GM12872 (cell line): ENCODE measurements around the gene SFMBT2.

Experiments used
- CTCF ChIP-seq: IDR thresholded peaks from 3 replicates; pipeline ENCODE4 v1.5.1; 2011; ENCODE audit warnings: low read depth, mild to moderate bottlenecking, low read length, moderate library complexity; ENCODE audit not compliant: insufficient read depth

SFMBT2 gene

GRCh38 chr10:7370511-7370910 is 40.3 kb downstream of the SFMBT2 start:
- TF ChIP-seq CTCF, result no peak

- no peak for TF ChIP-seq CTCF
Measured at GRCh38 chr10:7365027-7365745, 45.6 kb downstream of the SFMBT2 start.

GRCh38 chr10:7364474-7364873 is 46.4 kb downstream of the SFMBT2 start:
- no peak for TF ChIP-seq CTCF

- no peak for TF ChIP-seq CTCF
Measured at GRCh38 chr10:7363700-7364099, 47.1 kb downstream of the SFMBT2 start.

GRCh38 chr10:7362471-7362870 is 48.4 kb downstream of the SFMBT2 start:
- TF ChIP-seq CTCF, result no peak

- TF ChIP-seq CTCF, result no peak
Measured at GRCh38 chr10:7361316-7361715, 49.5 kb downstream of the SFMBT2 start.

DNA sequence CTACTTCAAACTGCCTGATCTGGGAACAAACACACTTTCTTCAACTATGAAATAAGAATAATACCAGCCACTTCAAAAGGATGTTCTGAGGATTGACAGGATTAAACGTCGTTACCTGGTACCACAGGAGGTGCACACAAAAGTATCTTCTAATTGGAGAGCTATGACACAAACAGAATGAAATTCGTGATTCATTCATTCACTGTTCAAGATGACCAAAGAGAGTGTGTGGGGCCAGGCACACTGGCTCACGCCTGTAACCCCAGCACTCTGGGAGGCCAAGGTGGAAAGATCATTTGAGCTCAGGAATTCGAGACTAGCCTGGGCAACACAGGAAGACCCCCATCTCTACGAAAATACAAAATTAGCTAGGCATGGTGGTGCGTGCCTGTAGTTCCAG is 50.9 kb downstream of the SFMBT2 start:
- TF ChIP-seq CTCF, result no peak
